GM12878 (cell line): ENCODE data around the gene IL23R. TPM values are rescaled to one million over a fixed set of nuclear protein-coding genes. Genes with fewer than 3 reads are reported as not detected.
A peak's percentile ranks its signal among the peaks of the same experiment; 100 is the strongest.

Source experiments
- CBFB ChIP-seq: IDR thresholded peaks from 2 replicates; pipeline ENCODE4 v1.6.1; 2016; ENCODE audit warnings: antibody characterized with exemption, low read depth
- CHD1 ChIP-seq: IDR thresholded peaks from 2 replicates; pipeline ENCODE4 v1.6.1; 2012; ENCODE audit warnings: low read depth, low read length, improper control_type of control experiment
- EP300 ChIP-seq, 2 experiments: fragments of 150-350 bp in 1 of 2; IDR thresholded peaks; 2 replicates each; pipeline ENCODE4 v1.6.1; 2011 to 2012; ENCODE audit warnings: low read depth in 2 of 2, low read length in 2 of 2, borderline replicate concordance in 1 of 2, improper control_type of control experiment in 1 of 2, inconsistent platforms in 1 of 2; ENCODE audit not compliant: control insufficient read depth in 1 of 2
- IKZF1 ChIP-seq: fragments of 450-650 bp; conservative IDR thresholded peaks from 2 replicates; pipeline ENCODE4 v1.6.1; 2017; ENCODE audit warnings: antibody characterized with exemption, mild to moderate bottlenecking
- IKZF2 ChIP-seq, 2 experiments: fragments of 450-650 bp; IDR thresholded peaks; 2 replicates each; pipeline ENCODE4 v1.6.1; 2017; ENCODE audit warnings: mild to moderate bottlenecking in 2 of 2, moderate library complexity in 2 of 2
- JUNB ChIP-seq: IDR thresholded peaks from 2 replicates; pipeline ENCODE4 v1.6.1; 2016; ENCODE audit warnings: antibody characterized with exemption, mild to moderate bottlenecking
- MEF2B ChIP-seq: fragments of 450-650 bp; IDR thresholded peaks from 2 replicates; pipeline ENCODE4 v1.6.1; 2018; ENCODE audit warnings: mild to moderate bottlenecking, moderate library complexity; ENCODE audit not compliant: partially characterized antibody, poor library complexity, severe bottlenecking
- MTA2 ChIP-seq: fragments of 450-650 bp; IDR thresholded peaks from 2 replicates; pipeline ENCODE4 v1.6.1; 2016; ENCODE audit warnings: low read depth, mild to moderate bottlenecking, moderate library complexity
- SP1 ChIP-seq: IDR thresholded peaks from one replicate; pipeline ENCODE4 v1.6.1; 2011; ENCODE audit warnings: low read depth, low read length
- STAT1 ChIP-seq: fragments of 450-650 bp; conservative IDR thresholded peaks from 2 replicates; pipeline ENCODE4 v1.6.1; 2014; ENCODE audit warnings: antibody characterized with exemption, mild to moderate bottlenecking
- ZNF217 ChIP-seq: fragments of 450-650 bp; IDR thresholded peaks from 2 replicates; pipeline ENCODE4 v1.6.1; 2017; ENCODE audit warnings: antibody characterized with exemption, mild to moderate bottlenecking
- ZNF274 ChIP-seq: IDR thresholded peaks from one replicate; pipeline ENCODE4 v1.8.0; 2011; ENCODE audit not compliant: insufficient read length, insufficient read depth
- ZZZ3 ChIP-seq: IDR thresholded peaks from 2 replicates; pipeline ENCODE4 v1.6.1; 2011; ENCODE audit warnings: low read depth; ENCODE audit not compliant: control insufficient read depth, insufficient read length
- polyA plus RNA-seq, 11 experiments: library from polyadenylated mRNA; depleted of rRNA in 4 of 11; unstranded in 6 of 11; stranded (reverse) in 5 of 11; fragments of >200 nt; fragmentation: Nextera tagmentation in 4 of 11; fragmentation: Illumina TruSeq in 1 of 11; extraction: Ambion mirVana in 4 of 11; extraction: Trizol in 1 of 11; gene quantifications; 1 replicate in 1 of 11; 2 replicates in 10 of 11; pipeline versions ENCODE4 v1.2.1 to v1.2.3, GENCODE V29; 2011 to 2016; ENCODE audit warnings: inconsistent platforms in 2 of 11, missing spikeins in 2 of 11, low read depth in 1 of 11
- total RNA-seq, 4 experiments: library from RNA; depleted of rRNA in 3 of 4; stranded (reverse); fragments of >200 nt in 3 of 4; fragmentation: Illumina TruSeq in 1 of 4; extraction: Trizol in 1 of 4; gene quantifications; 2 replicates each; pipeline versions ENCODE4 v1.2.1 to v1.2.3, GENCODE V29; 2013 to 2021
- TF ChIP-seq, protein P1 (sequence below): IDR thresholded peaks from 2 replicates; pipeline ENCODE4 v1.6.1; 2012; ENCODE audit warnings: low read length, inconsistent platforms
- TF ChIP-seq, protein P2 (sequence below): fragments of 450-650 bp; IDR thresholded peaks from 2 replicates; pipeline ENCODE4 v1.6.1; 2017; ENCODE audit warnings: antibody characterized with exemption, mild to moderate bottlenecking, moderate library complexity
- TF ChIP-seq, protein P3 (sequence below): fragments of 450-650 bp; IDR thresholded peaks from 2 replicates; pipeline ENCODE4 v1.6.1; 2017; ENCODE audit warnings: mild to moderate bottlenecking
- TF ChIP-seq, protein P4 (sequence below): fragments of 450-650 bp; IDR thresholded peaks from 2 replicates; pipeline ENCODE4 v1.6.1; 2017; ENCODE audit warnings: low read depth, mild to moderate bottlenecking, moderate library complexity
- TF ChIP-seq, protein P5 (sequence below): fragments of 450-650 bp; IDR thresholded peaks from 2 replicates; pipeline ENCODE4 v1.6.1; 2016; ENCODE audit warnings: mild to moderate bottlenecking
- TF ChIP-seq, protein P6 (sequence below): fragments of 450-650 bp; conservative IDR thresholded peaks from 2 replicates; pipeline ENCODE4 v1.6.1; 2017; ENCODE audit warnings: mild to moderate bottlenecking, moderate library complexity

Gene IL23R
- total and polyA plus RNA-seq, 10 of the 15 experiments (the other 5 are each of a cell fraction or from before 2014, with no cell fraction given): 0.16 to 6.4 (median 0.59) TPM

DNA sequence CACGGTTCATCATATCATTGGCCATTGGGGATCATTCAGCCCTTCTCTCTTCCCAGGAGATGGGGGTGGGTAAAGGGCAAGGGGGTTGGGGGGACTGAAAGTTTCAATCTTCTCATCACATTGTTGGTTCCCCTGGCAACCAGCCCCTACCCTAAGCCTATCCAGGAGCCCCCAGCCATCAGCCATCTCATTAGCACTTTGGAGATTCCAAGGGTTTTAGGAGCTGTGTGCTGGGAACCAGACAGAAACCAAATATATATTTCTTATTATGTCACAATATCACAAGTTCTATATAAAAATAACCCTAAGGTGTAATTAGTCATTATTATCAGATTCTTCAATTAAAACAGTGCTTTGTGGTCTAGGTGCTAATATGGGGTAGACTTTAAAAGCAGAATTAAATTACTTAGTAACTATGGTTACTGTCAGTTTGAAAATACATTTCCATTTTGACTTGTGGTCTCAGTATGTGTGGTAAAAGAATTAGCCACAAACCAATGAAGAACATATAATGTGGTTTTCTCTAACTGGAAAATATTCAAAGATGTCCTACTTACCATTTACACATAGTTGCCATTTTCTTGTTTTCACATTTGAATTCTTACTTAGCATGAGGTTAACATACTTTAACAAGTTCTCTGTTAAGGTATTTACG is 28.1 kb downstream of the IL23R start (continued):
- TF ChIP-seq IKZF1 (peak; percentile 70), ZZZ3 (no peak), EP300 (IDR thresholded peaks at IDR 0.05; ENCODE audit: borderline replicate concordance in 1 of 2, control insufficient read depth in 1 of 2, low read depth in 2 of 2, low read length in 2 of 2) (peak; percentile 94 to 97), STAT1 (no peak), MTA2 (peak; percentile 100), ZNF217 (peak; percentile 90), CHD1 (no peak), ZNF274 (no peak), IKZF2 (IDR thresholded peaks at IDR 0.05) (peak; percentile 87 to 88), CBFB (peak; percentile 78), JUNB (peak; percentile 32; the same call in 1 of the 2 replicates), SP1 (no peak), MEF2B (peak; percentile 95)
- TF ChIP-seq, protein P1, sequence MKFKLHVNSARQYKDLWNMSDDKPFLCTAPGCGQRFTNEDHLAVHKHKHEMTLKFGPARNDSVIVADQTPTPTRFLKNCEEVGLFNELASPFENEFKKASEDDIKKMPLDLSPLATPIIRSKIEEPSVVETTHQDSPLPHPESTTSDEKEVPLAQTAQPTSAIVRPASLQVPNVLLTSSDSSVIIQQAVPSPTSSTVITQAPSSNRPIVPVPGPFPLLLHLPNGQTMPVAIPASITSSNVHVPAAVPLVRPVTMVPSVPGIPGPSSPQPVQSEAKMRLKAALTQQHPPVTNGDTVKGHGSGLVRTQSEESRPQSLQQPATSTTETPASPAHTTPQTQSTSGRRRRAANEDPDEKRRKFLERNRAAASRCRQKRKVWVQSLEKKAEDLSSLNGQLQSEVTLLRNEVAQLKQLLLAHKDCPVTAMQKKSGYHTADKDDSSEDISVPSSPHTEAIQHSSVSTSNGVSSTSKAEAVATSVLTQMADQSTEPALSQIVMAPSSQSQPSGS: peak; percentile 72
- TF ChIP-seq, protein P2, sequence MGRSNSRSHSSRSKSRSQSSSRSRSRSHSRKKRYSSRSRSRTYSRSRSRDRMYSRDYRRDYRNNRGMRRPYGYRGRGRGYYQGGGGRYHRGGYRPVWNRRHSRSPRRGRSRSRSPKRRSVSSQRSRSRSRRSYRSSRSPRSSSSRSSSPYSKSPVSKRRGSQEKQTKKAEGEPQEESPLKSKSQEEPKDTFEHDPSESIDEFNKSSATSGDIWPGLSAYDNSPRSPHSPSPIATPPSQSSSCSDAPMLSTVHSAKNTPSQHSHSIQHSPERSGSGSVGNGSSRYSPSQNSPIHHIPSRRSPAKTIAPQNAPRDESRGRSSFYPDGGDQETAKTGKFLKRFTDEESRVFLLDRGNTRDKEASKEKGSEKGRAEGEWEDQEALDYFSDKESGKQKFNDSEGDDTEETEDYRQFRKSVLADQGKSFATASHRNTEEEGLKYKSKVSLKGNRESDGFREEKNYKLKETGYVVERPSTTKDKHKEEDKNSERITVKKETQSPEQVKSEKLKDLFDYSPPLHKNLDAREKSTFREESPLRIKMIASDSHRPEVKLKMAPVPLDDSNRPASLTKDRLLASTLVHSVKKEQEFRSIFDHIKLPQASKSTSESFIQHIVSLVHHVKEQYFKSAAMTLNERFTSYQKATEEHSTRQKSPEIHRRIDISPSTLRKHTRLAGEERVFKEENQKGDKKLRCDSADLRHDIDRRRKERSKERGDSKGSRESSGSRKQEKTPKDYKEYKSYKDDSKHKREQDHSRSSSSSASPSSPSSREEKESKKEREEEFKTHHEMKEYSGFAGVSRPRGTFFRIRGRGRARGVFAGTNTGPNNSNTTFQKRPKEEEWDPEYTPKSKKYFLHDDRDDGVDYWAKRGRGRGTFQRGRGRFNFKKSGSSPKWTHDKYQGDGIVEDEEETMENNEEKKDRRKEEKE: no peak
- TF ChIP-seq, protein P3, sequence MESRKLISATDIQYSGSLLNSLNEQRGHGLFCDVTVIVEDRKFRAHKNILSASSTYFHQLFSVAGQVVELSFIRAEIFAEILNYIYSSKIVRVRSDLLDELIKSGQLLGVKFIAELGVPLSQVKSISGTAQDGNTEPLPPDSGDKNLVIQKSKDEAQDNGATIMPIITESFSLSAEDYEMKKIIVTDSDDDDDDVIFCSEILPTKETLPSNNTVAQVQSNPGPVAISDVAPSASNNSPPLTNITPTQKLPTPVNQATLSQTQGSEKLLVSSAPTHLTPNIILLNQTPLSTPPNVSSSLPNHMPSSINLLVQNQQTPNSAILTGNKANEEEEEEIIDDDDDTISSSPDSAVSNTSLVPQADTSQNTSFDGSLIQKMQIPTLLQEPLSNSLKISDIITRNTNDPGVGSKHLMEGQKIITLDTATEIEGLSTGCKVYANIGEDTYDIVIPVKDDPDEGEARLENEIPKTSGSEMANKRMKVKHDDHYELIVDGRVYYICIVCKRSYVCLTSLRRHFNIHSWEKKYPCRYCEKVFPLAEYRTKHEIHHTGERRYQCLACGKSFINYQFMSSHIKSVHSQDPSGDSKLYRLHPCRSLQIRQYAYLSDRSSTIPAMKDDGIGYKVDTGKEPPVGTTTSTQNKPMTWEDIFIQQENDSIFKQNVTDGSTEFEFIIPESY: peak; percentile 38; the same call in 1 of the 2 replicates
- TF ChIP-seq, protein P4, sequence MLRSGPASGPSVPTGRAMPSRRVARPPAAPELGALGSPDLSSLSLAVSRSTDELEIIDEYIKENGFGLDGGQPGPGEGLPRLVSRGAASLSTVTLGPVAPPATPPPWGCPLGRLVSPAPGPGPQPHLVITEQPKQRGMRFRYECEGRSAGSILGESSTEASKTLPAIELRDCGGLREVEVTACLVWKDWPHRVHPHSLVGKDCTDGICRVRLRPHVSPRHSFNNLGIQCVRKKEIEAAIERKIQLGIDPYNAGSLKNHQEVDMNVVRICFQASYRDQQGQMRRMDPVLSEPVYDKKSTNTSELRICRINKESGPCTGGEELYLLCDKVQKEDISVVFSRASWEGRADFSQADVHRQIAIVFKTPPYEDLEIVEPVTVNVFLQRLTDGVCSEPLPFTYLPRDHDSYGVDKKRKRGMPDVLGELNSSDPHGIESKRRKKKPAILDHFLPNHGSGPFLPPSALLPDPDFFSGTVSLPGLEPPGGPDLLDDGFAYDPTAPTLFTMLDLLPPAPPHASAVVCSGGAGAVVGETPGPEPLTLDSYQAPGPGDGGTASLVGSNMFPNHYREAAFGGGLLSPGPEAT: peak; percentile 93
- TF ChIP-seq, protein P5, sequence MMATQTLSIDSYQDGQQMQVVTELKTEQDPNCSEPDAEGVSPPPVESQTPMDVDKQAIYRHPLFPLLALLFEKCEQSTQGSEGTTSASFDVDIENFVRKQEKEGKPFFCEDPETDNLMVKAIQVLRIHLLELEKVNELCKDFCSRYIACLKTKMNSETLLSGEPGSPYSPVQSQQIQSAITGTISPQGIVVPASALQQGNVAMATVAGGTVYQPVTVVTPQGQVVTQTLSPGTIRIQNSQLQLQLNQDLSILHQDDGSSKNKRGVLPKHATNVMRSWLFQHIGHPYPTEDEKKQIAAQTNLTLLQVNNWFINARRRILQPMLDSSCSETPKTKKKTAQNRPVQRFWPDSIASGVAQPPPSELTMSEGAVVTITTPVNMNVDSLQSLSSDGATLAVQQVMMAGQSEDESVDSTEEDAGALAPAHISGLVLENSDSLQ: peak; percentile 84
- TF ChIP-seq, protein P6, sequence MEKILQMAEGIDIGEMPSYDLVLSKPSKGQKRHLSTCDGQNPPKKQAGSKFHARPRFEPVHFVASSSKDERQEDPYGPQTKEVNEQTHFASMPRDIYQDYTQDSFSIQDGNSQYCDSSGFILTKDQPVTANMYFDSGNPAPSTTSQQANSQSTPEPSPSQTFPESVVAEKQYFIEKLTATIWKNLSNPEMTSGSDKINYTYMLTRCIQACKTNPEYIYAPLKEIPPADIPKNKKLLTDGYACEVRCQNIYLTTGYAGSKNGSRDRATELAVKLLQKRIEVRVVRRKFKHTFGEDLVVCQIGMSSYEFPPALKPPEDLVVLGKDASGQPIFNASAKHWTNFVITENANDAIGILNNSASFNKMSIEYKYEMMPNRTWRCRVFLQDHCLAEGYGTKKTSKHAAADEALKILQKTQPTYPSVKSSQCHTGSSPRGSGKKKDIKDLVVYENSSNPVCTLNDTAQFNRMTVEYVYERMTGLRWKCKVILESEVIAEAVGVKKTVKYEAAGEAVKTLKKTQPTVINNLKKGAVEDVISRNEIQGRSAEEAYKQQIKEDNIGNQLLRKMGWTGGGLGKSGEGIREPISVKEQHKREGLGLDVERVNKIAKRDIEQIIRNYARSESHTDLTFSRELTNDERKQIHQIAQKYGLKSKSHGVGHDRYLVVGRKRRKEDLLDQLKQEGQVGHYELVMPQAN: peak; percentile 6; the same call in 1 of the 2 replicates
